Neural crest cell (in vitro differentiated cells): ENCODE results near the gene TBC1D19. TPM values are rescaled to one million over a fixed set of nuclear protein-coding genes. Genes with fewer than 3 reads are reported as not detected.
A peak's percentile ranks its signal among the peaks of the same experiment; 100 is the strongest.

ENCODE experiments used
- DNase-seq: peaks from one replicate; pipeline ENCODE4 v3.0.0; 2021; ENCODE audit warnings: low read depth, mixed read lengths, low spot score
- H3K27ac Mint-ChIP-seq: one replicate; pipeline ENCODE4 v1.8.0; 2021; ENCODE audit warnings: mild to moderate bottlenecking, mixed read lengths; ENCODE audit not compliant: unreplicated experiment
- H3K27me3 Mint-ChIP-seq: 2 replicates; pipeline ENCODE4 v1.8.0; 2021; ENCODE audit warnings: low read depth, mild to moderate bottlenecking, mixed read lengths
- H3K36me3 Mint-ChIP-seq: 2 replicates; pipeline ENCODE4 v1.8.0; 2021; ENCODE audit warnings: low read depth, mild to moderate bottlenecking, mixed read lengths
- H3K4me1 Mint-ChIP-seq: 2 replicates; pipeline ENCODE4 v1.8.0; 2021; ENCODE audit warnings: mixed read lengths
- H3K4me3 Mint-ChIP-seq: one replicate; pipeline ENCODE4 v1.8.0; 2021; ENCODE audit warnings: mild to moderate bottlenecking, mixed read lengths
- H3K9me3 Mint-ChIP-seq: 2 replicates; pipeline ENCODE4 v1.8.0; 2021; ENCODE audit warnings: mixed read lengths
- CTCF ChIP-seq: fragments of 200-600 bp; sonication (generic); conservative IDR thresholded peaks from 2 replicates; pipeline ENCODE4 v1.5.0; 2021; ENCODE audit warnings: antibody characterized with exemption, mild to moderate bottlenecking
- total RNA-seq: library from RNA; stranded (reverse); gene quantifications from 2 replicates; pipeline ENCODE4 v1.2.1, GENCODE V29; 2021

Gene TBC1D19
- total RNA-seq, 1 donor from 2014 or later = 9.2 TPM

GRCh38 chr4:26802790-26803189 is 218.9 kb downstream of the TBC1D19 start:
- DNase-seq = no peak
- Mint-ChIP-seq H3K9me3 (peaks cover 3% of the 10 kb centered on the region), H3K27ac (peak overlapping the region; percentile 91), H3K4me1 (peaks cover 8% of the 10 kb centered on the region), H3K27me3 (no peaks in the 10 kb centered on the region), H3K36me3 (no peaks in the 10 kb centered on the region), H3K4me3 (no peak overlapping the region)
- no peak for TF ChIP-seq CTCF

GRCh38 chr4:26803211-26803861 is 219.5 kb downstream of the TBC1D19 start:
- peak overlapping the region; percentile 91 for H3K27ac Mint-ChIP-seq
- DNase-seq = no peak
- H3K4me1 Mint-ChIP-seq = peaks cover 8% of the 10 kb centered on the region
- no peaks in the 10 kb centered on the region for H3K36me3 Mint-ChIP-seq
- no peaks in the 10 kb centered on the region for H3K27me3 Mint-ChIP-seq
- peaks cover 3% of the 10 kb centered on the region for H3K9me3 Mint-ChIP-seq
- no peak overlapping the region for H3K4me3 Mint-ChIP-seq
- no peak for TF ChIP-seq CTCF

DNA sequence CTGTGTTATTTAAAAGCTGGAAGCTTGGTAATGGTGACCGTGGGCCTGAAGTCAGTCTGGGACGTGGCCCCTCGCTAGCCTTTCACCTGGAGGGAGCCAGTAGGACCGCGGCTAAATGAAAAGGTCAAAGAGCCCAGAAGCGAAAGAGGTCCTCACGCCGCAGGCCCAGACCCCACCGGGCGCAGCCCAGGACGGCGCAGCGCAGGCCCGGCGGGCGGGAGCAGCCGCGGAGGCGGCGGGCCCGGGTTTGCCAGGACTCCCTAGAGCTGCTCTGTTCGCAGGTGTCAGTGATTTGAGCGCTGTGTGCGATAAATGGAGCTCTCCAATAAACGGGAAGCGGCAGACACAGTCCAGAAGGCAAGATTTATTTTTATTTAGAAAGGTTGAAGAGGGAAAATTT is 220.6 kb downstream of the TBC1D19 start:
- Mint-ChIP-seq H3K36me3 (no peaks in the 10 kb centered on the region), H3K27me3 (no peaks in the 10 kb centered on the region), H3K4me3 (no peak overlapping the region), H3K9me3 (no peaks in the 10 kb centered on the region), H3K4me1 (peaks cover 8% of the 10 kb centered on the region), H3K27ac (no peak overlapping the region)
- no peak for TF ChIP-seq CTCF
- DNase-seq = no peak

- Mint-ChIP-seq H3K27me3 (no peaks in the 10 kb centered on the region), H3K36me3 (no peaks in the 10 kb centered on the region), H3K27ac (no peak overlapping the region), H3K4me3 (no peak overlapping the region), H3K9me3 (no peaks in the 10 kb centered on the region), H3K4me1 (peaks cover 8% of the 10 kb centered on the region)
- TF ChIP-seq CTCF = no peak
- DNase-seq = no peak
Observed at GRCh38 chr4:26804925-26805324, 221.0 kb downstream of the TBC1D19 start.

Other genes starting within 250 kb of the TBC1D19 start
- gene CCKAR, start 93.6 kb upstream of the TBC1D19 start, total RNA-seq = not detected in 2 replicates